PC-3 (cell line): Measurements from ENCODE around the gene LCK. TPM values are rescaled to one million over a fixed set of nuclear protein-coding genes. Genes with fewer than 3 reads are reported as not detected.

Experiments
- ATAC-seq: fragments of 200-7000 bp; cut with Tn5 transposase; 2 replicates; pipeline ENCODE4 v1.9.1; 2020; ENCODE audit warnings: mild to moderate bottlenecking, moderate library complexity
- BruUV-seq: library from RNA; stranded (reverse); fragments of 400-500 nt; replicated peaks from 2 replicates; lab custom pipeline; 2021; lab: Mats Ljungman, UMichigan
- CTCF ChIA-PET: fragments of 300-600 bp; sonication (Branson Sonifier 250); formaldehyde crosslinking; loops from one replicate; lab custom pipeline; 2022; ENCODE audit warnings: antibody characterized with exemption; lab: Charles Lee
- POLR2A ChIA-PET: fragments of 300-600 bp; sonication (Branson Sonifier 250); formaldehyde crosslinking; loops from one replicate; lab custom pipeline; 2022; ENCODE audit warnings: antibody characterized with exemption; ENCODE audit not compliant: unreplicated experiment; lab: Charles Lee
- DNase-seq: peaks from one replicate; pipeline ENCODE4 v3.0.0-alpha.2; 2015
- H2AFZ ChIP-seq: fragments of 300-600 bp; sonication (generic); 2 replicates; pipeline ENCODE4 v1.6.0; 2016; ENCODE audit warnings: antibody characterized with exemption, low read length
- H3F3A ChIP-seq: fragments of 300-600 bp; sonication (generic); one replicate; pipeline ENCODE4 v1.6.0; 2017; ENCODE audit warnings: antibody characterized with exemption, low read length, control low read depth, mild to moderate bottlenecking; ENCODE audit not compliant: unreplicated experiment
- H3K27ac ChIP-seq: fragments of 300-600 bp; sonication (generic); 2 replicates; pipeline ENCODE4 v1.5.1; 2016; ENCODE audit warnings: mild to moderate bottlenecking, low read length
- H3K27me3 ChIP-seq: fragments of 300-600 bp; sonication (generic); 2 replicates; pipeline ENCODE4 v1.6.1; 2016; ENCODE audit warnings: low read length, mixed read lengths
- H3K36me3 ChIP-seq: fragments of 300-600 bp; sonication (generic); 2 replicates; pipeline ENCODE4 v1.6.1; 2016; ENCODE audit warnings: low read depth, mixed run types, low read length, mixed read lengths
- H3K4me1 ChIP-seq: fragments of 300-600 bp; sonication (generic); 2 replicates; pipeline ENCODE4 v1.5.1; 2016; ENCODE audit warnings: low read length; ENCODE audit not compliant: insufficient read depth
- H3K4me2 ChIP-seq: fragments of 300-600 bp; sonication (generic); 2 replicates; pipeline ENCODE4 v1.6.0; 2016; ENCODE audit warnings: low read length
- H3K4me3 ChIP-seq: fragments of 300-600 bp; sonication (generic); 2 replicates; pipeline ENCODE4 v1.5.1; 2016; ENCODE audit warnings: mild to moderate bottlenecking, low read length, mixed read lengths
- H3K79me2 ChIP-seq: fragments of 300-600 bp; sonication (generic); 2 replicates; pipeline ENCODE4 v1.6.1; 2017; ENCODE audit warnings: low read length, mixed read lengths
- H3K9ac ChIP-seq: fragments of 300-600 bp; sonication (generic); 2 replicates; pipeline ENCODE4 v1.6.0; 2016; ENCODE audit warnings: mild to moderate bottlenecking, low read length
- H3K9me2 ChIP-seq: fragments of 300-600 bp; sonication (generic); replicated peaks from 2 replicates; pipeline ENCODE4 v1.6.1; 2016; ENCODE audit warnings: mixed run types, low read length, mixed read lengths
- H3K9me3 ChIP-seq: fragments of 300-600 bp; sonication (generic); 2 replicates; pipeline ENCODE4 v1.6.1; 2016; ENCODE audit warnings: low read length, mixed read lengths
- H4K20me1 ChIP-seq: fragments of 300-600 bp; sonication (generic); 2 replicates; pipeline ENCODE4 v1.6.1; 2016; ENCODE audit warnings: low read length, mixed read lengths
- CTCF ChIP-seq: fragments of 300-600 bp; sonication (generic); conservative IDR thresholded peaks from 2 replicates; pipeline ENCODE4 v1.5.1; 2017; ENCODE audit warnings: antibody characterized with exemption, low read depth, mild to moderate bottlenecking, low read length
- EZH2 ChIP-seq: fragments of 300-600 bp; sonication (generic); IDR thresholded peaks from one replicate; pipeline ENCODE4 v1.6.1; 2017; ENCODE audit warnings: antibody characterized with exemption, mild to moderate bottlenecking, low read length; ENCODE audit not compliant: unreplicated experiment
- EZH2phosphoT487 ChIP-seq: fragments of 300-600 bp; sonication (generic); IDR thresholded peaks from 2 replicates; pipeline ENCODE4 v1.6.1; 2018; ENCODE audit warnings: mild to moderate bottlenecking, antibody characterized with exemption, low read length, borderline replicate concordance
- intact Hi-C: fragments of 100-400 bp; cut with micrococcal nuclease; formaldehyde crosslinking; loops from 2 replicates; pipeline ENCODE4 v1.9.0; 2023
- total RNA-seq: library from RNA; depleted of rRNA; stranded (reverse); fragments of >200 nt; gene quantifications from 2 replicates; pipeline ENCODE4 v1.2.3, GENCODE V29; 2014

LCK gene
- total RNA-seq, 1 experiment from 2014 or later, result 4.3 TPM

GRCh38 chr1:32272557-32273390, 21.7 kb downstream of the LCK start:
- H3K27ac ChIP-seq, result no peak overlapping the region
- no peaks in the 10 kb centered on the region for H4K20me1 ChIP-seq
- H3K4me1 ChIP-seq, result peaks cover 13% of the 10 kb centered on the region
- no peaks in the 10 kb centered on the region for H3K36me3 ChIP-seq
- H2AFZ ChIP-seq, result no peak overlapping the region
- no TSS peak for BruUV-seq
- CTCF ChIA-PET, result no interaction called here
- peak overlapping the region; percentile 52; the same call in 1 of the 2 replicates for H3K4me2 ChIP-seq
- H3K9ac ChIP-seq, result no peak overlapping the region
- POLR2A ChIA-PET, result no interaction called here
- no peaks in the 10 kb centered on the region for H3F3A ChIP-seq
- no peak overlapping the region for H3K4me3 ChIP-seq
- intact Hi-C loops, result no loop called here
- no peaks in the 10 kb centered on the region for H3K79me2 ChIP-seq
- no peaks in the 10 kb centered on the region for H3K9me3 ChIP-seq
- TF ChIP-seq CTCF (no peak), EZH2 (no peak), EZH2phosphoT487 (no peak)
- ATAC-seq (no peak), DNase-seq (no peak)
- H3K9me2 ChIP-seq, result no peaks in the 10 kb centered on the region
- no peaks in the 10 kb centered on the region for H3K27me3 ChIP-seq

- Histone ChIP-seq H3K9me2 (no peaks in the 10 kb centered on the region), H3K27ac (peak overlapping the region; percentile 10; the same call in 1 of the 2 replicates)
These were observed 22.5 kb downstream of the LCK start for GRCh38 chr1:32273391-32274208.

More at GRCh38 chr1:32273391-32274208, 22.5 kb downstream of the LCK start:
- peak; percentile 88 for DNase-seq
- TF ChIP-seq EZH2 (no peak), CTCF (no peak), EZH2phosphoT487 (no peak)
- Histone ChIP-seq H3K27me3 (no peaks in the 10 kb centered on the region), H3F3A (no peaks in the 10 kb centered on the region), H3K4me1 (peaks cover 13% of the 10 kb centered on the region), H2AFZ (peak overlapping the region; percentile 21), H3K4me2 (peak overlapping the region; percentile 52), H3K9ac (no peak overlapping the region), H3K4me3 (no peak overlapping the region; the same call in 1 of the 2 replicates), H3K9me3 (no peaks in the 10 kb centered on the region), H3K36me3 (no peaks in the 10 kb centered on the region), H3K79me2 (no peaks in the 10 kb centered on the region), H4K20me1 (no peaks in the 10 kb centered on the region)
- ChIA-PET CTCF (no interaction called here), POLR2A (no interaction called here)
- intact Hi-C loops, result no loop called here
- TSS peak; percentile 40 for BruUV-seq
- peak; percentile 91 for ATAC-seq
